IMR-90 (cell line): ENCODE results near the gene TNKS2.

ENCODE experiments used
- CEBPB ChIP-seq: IDR thresholded peaks from 2 replicates; pipeline ENCODE4 v1.6.1; 2012; ENCODE audit warnings: low read depth, low read length, improper control_type of control experiment
- FOS ChIP-seq: fragments of 150-350 bp; IDR thresholded peaks from 2 replicates; pipeline ENCODE4 v1.6.1; 2016; ENCODE audit warnings: low read depth, low read length
- MXI1 ChIP-seq: IDR thresholded peaks from 2 replicates; pipeline ENCODE4 v1.6.1; 2012; ENCODE audit warnings: low read depth, mild to moderate bottlenecking, low read length, moderate library complexity, borderline replicate concordance
- NFE2L2 ChIP-seq: fragments of 150-350 bp; IDR thresholded peaks from 2 replicates; pipeline ENCODE4 v1.6.1; 2016; ENCODE audit warnings: low read depth, mild to moderate bottlenecking, low read length
- POLR2A ChIP-seq: IDR thresholded peaks from 2 replicates; pipeline ENCODE4 v1.6.1; 2012; ENCODE audit warnings: mild to moderate bottlenecking, low read depth, low read length
- RAD21 ChIP-seq: IDR thresholded peaks from 2 replicates; pipeline ENCODE4 v1.6.1; 2012; ENCODE audit warnings: low read length, improper control_type of control experiment
- RFX5 ChIP-seq: IDR thresholded peaks from 2 replicates; pipeline ENCODE4 v1.8.0; 2012; ENCODE audit warnings: low read depth, mild to moderate bottlenecking, low read length, moderate library complexity
- TF ChIP-seq, protein P1 (sequence below): conservative IDR thresholded peaks from 2 replicates; pipeline ENCODE4 v1.5.1; 2012; ENCODE audit warnings: mild to moderate bottlenecking, low read depth, low read length, improper control_type of control experiment

DNA sequence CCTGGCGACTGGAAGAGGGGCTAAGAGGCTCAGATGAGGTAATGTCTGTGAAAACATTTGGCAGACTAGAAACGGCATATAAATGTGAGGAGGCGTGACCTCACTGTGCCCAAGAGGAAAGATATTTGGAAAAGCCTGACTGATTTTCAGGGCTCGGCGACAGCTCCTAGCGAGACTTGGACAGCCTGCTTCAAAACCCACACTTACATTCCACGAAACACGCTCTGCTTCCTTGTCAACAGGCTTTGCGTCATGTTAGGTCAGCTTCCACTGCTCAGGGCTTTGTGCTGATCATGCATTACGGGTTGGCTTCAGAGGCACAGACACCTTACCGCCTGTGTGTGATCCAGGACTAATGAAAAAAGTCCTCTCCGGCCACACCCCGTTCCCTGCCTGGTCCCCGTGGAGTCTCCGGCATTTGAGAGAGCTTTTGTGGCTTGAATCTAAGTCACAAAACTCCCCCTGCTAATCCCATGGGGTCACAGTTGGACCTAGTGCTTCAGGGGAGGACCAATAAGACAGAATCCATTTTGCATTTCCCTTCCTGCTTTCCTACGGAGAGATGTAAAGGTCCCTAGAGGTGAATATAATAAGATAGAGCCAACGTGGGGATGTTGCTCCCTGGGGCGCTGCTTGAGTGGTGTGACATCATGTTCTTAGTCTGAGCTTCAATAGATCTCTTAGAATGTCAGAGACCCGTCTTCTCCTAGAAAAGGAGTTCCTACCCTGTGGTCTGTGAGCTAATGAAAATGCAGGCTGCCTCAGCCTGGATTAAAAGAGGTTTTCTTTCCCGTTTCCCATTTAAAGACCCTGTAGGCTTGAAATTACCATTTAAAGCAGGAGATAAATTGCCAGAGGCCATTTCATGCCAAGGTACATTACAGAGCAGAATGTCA is 85.6 kb downstream of the TNKS2 start:
- TF ChIP-seq POLR2A, result no peak
- TF ChIP-seq MXI1, result no peak
- TF ChIP-seq, protein P1, sequence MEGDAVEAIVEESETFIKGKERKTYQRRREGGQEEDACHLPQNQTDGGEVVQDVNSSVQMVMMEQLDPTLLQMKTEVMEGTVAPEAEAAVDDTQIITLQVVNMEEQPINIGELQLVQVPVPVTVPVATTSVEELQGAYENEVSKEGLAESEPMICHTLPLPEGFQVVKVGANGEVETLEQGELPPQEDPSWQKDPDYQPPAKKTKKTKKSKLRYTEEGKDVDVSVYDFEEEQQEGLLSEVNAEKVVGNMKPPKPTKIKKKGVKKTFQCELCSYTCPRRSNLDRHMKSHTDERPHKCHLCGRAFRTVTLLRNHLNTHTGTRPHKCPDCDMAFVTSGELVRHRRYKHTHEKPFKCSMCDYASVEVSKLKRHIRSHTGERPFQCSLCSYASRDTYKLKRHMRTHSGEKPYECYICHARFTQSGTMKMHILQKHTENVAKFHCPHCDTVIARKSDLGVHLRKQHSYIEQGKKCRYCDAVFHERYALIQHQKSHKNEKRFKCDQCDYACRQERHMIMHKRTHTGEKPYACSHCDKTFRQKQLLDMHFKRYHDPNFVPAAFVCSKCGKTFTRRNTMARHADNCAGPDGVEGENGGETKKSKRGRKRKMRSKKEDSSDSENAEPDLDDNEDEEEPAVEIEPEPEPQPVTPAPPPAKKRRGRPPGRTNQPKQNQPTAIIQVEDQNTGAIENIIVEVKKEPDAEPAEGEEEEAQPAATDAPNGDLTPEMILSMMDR, result no peak
- no peak for TF ChIP-seq RFX5
- no peak for TF ChIP-seq RAD21
- no peak for TF ChIP-seq NFE2L2
- no peak for TF ChIP-seq CEBPB
- TF ChIP-seq FOS, result no peak
